A549 (cell line): ENCODE data around the gene FBRSL1. TPM values are rescaled to one million over a fixed set of nuclear protein-coding genes. Genes with fewer than 3 reads are reported as not detected.

ENCODE experiments used
- ATAC-seq, 2 experiments: fragments of 200-7000 bp in 1 of 2; fragments of >200 bp in 1 of 2; cut with Nextera tagmentation in 1 of 2; cut with Tn5 transposase in 1 of 2; 3 replicates each; pipeline versions ENCODE4 v1.8.0 to v1.9.1; 2018 to 2020; ENCODE audit warnings: mild to moderate bottlenecking in 1 of 2, moderate library complexity in 1 of 2
- CTCF ChIA-PET: fragments of 300-600 bp; sonication (Branson Sonifier 250); formaldehyde crosslinking; extraction: SDS; loops from one replicate; lab custom pipeline; 2021; ENCODE audit warnings: antibody characterized with exemption, inconsistent platforms; lab: Yijun Ruan, JAX
- POLR2A ChIA-PET: fragments of 350-600 bp; formaldehyde crosslinking; extraction: SDS; loops from one replicate; lab custom pipeline; 2021; ENCODE audit warnings: antibody characterized with exemption, inconsistent platforms; lab: Yijun Ruan, JAX
- DNase-seq, 2 experiments: peaks; one replicate each; pipeline versions ENCODE4 v3.0.0 to v3.0.0-alpha.2; 2011 to 2016; ENCODE audit warnings: low read depth in 1 of 2, low spot score in 1 of 2
- FAIRE-seq: peaks from 2 replicates; lab custom pipeline; 2011; peaks lifted over from hg19 to GRCh38; lab: Jason Lieb, UNC
- H3K27ac ChIP-seq, 2 experiments: fragments of >200 bp; sonication (Bioruptor Twin); formaldehyde crosslinking; 3 replicates each; pipeline ENCODE4 v1.5.1; 2016 to 2017
- H3K4me1 ChIP-seq: fragments of >200 bp; sonication (Bioruptor Twin); formaldehyde crosslinking; 3 replicates; pipeline ENCODE4 v1.6.1; 2016
- H3K4me2 ChIP-seq: fragments of >200 bp; sonication (Bioruptor Twin); formaldehyde crosslinking; 3 replicates; pipeline ENCODE4 v1.6.1; 2016
- H3K4me3 ChIP-seq: fragments of >200 bp; sonication (Bioruptor Twin); formaldehyde crosslinking; 3 replicates; pipeline ENCODE4 v1.5.1; 2016
- H3K9me3 ChIP-seq: fragments of >200 bp; sonication (Bioruptor Twin); formaldehyde crosslinking; 3 replicates; pipeline ENCODE4 v1.6.1; 2016
- CBX2 ChIP-seq: fragments of 200-600 bp; sonication (generic); IDR thresholded peaks from 2 replicates; pipeline ENCODE4 v1.6.1; 2016; ENCODE audit warnings: low read depth, mild to moderate bottlenecking, borderline replicate concordance
- CHD2 ChIP-seq: fragments of 150-350 bp; IDR thresholded peaks from 2 replicates; pipeline ENCODE4 v1.6.1; 2014; ENCODE audit warnings: low read length; ENCODE audit not compliant: partially characterized antibody
- CHD4 ChIP-seq: fragments of 200-600 bp; sonication (generic); IDR thresholded peaks from 2 replicates; pipeline ENCODE4 v1.6.1; 2016; ENCODE audit warnings: antibody characterized with exemption, mild to moderate bottlenecking, borderline replicate concordance
- EP300 ChIP-seq, 2 experiments: fragments of >200 bp; sonication (Bioruptor Twin); formaldehyde crosslinking; IDR thresholded peaks; 2 replicates in 1 of 2; 3 replicates in 1 of 2; pipeline ENCODE4 v1.6.1; 2016 to 2017
- GATA3 ChIP-seq: IDR thresholded peaks from 2 replicates; pipeline ENCODE4 v1.6.1; 2012; ENCODE audit warnings: borderline replicate concordance
- HDAC2 ChIP-seq: fragments of 200-600 bp; sonication (generic); IDR thresholded peaks from 2 replicates; pipeline ENCODE4 v1.6.1; 2016
- HOXB5 ChIP-seq: fragments of 250-450 bp; sonication (Bioruptor Pico); IDR thresholded peaks from 2 replicates; pipeline ENCODE4 v1.5.0; 2020; ENCODE audit warnings: mild to moderate bottlenecking, moderate library complexity
- JUN ChIP-seq, 2 experiments: fragments of >200 bp; sonication (Bioruptor Twin); formaldehyde crosslinking; IDR thresholded peaks; 2 replicates in 1 of 2; 3 replicates in 1 of 2; pipeline ENCODE4 v1.6.1; 2016 to 2017
- JUNB ChIP-seq: fragments of >200 bp; sonication (Bioruptor Twin); formaldehyde crosslinking; IDR thresholded peaks from 2 replicates; pipeline ENCODE4 v1.6.1; 2016
- MAX ChIP-seq: IDR thresholded peaks from 2 replicates; pipeline ENCODE4 v1.6.1; 2012
- MYC ChIP-seq: IDR thresholded peaks from 2 replicates; pipeline ENCODE4 v1.6.1; 2012; ENCODE audit warnings: mild to moderate bottlenecking, inconsistent platforms, low read length, improper control_type of control experiment, borderline replicate concordance
- NPAS2 ChIP-seq: fragments of 250-450 bp; sonication (Bioruptor Pico); IDR thresholded peaks from 2 replicates; pipeline ENCODE4 v1.8.0; 2022; ENCODE audit warnings: mild to moderate bottlenecking, moderate library complexity, borderline replicate concordance
- NR3C1 ChIP-seq: fragments of >200 bp; sonication (Bioruptor Twin); formaldehyde crosslinking; IDR thresholded peaks from 3 replicates; pipeline ENCODE4 v1.6.1; 2017
- RAD21 ChIP-seq, 2 experiments: fragments of >200 bp in 1 of 2; sonication (Bioruptor Twin) in 1 of 2; formaldehyde crosslinking in 1 of 2; IDR thresholded peaks in 1 of 2; conservative IDR thresholded peaks in 1 of 2; 2 replicates in 1 of 2; 3 replicates in 1 of 2; pipeline ENCODE4 v1.6.1; 2012 to 2018; ENCODE audit warnings: inconsistent platforms in 1 of 2
- RARB ChIP-seq: fragments of 250-450 bp; sonication (Bioruptor Pico); IDR thresholded peaks from 2 replicates; pipeline ENCODE4 v1.8.0; 2021; ENCODE audit warnings: mild to moderate bottlenecking, moderate library complexity
- RCOR1 ChIP-seq: fragments of 150-350 bp; IDR thresholded peaks from 2 replicates; pipeline ENCODE4 v1.6.1; 2014; ENCODE audit warnings: antibody characterized with exemption, low read length, low read depth
- SREBF2 ChIP-seq: fragments of 450-650 bp; IDR thresholded peaks from 2 replicates; pipeline ENCODE4 v1.6.1; 2014; ENCODE audit warnings: mild to moderate bottlenecking, moderate library complexity
- TFCP2L1 ChIP-seq: fragments of 250-450 bp; sonication (Bioruptor Pico); IDR thresholded peaks from 2 replicates; pipeline ENCODE4 v1.5.0; 2021; ENCODE audit warnings: mild to moderate bottlenecking
- TP53 ChIP-seq: fragments of 250-450 bp; sonication (Bioruptor Pico); IDR thresholded peaks from 2 replicates; pipeline ENCODE4 v1.5.0; 2021; ENCODE audit warnings: mild to moderate bottlenecking, moderate library complexity
- ZFP36 ChIP-seq: fragments of 450-650 bp; IDR thresholded peaks from 2 replicates; pipeline ENCODE4 v1.6.1; 2014; ENCODE audit warnings: borderline replicate concordance; ENCODE audit not compliant: partially characterized antibody
- WGBS: methylation state at CpG from one replicate; pipeline ENCODE4 v1.1.6; 2017; ENCODE audit errors: missing lambda C conversion rate; 5-methylcytosine and 5-hydroxymethylcytosine counted together
- polyA plus RNA-seq, 4 experiments: library from polyadenylated mRNA; depleted of rRNA in 3 of 4; stranded (reverse); fragments of >200 nt; fragmentation: RNase III in 1 of 4; extraction: RNeasy Plus Mini Kit Qiagen cat#74134 plus additional on column Dnase treatment in 1 of 4; gene quantifications; 2 replicates in 3 of 4; 3 replicates in 1 of 4; pipeline ENCODE4 v1.2.3, GENCODE V29; 2011 to 2017
- TF ChIP-seq, protein P1 (sequence below): fragments of >200 bp; sonication (Bioruptor Twin); formaldehyde crosslinking; IDR thresholded peaks from 3 replicates; pipeline ENCODE4 v1.5.1; 2016
- TF ChIP-seq, protein P2 (sequence below): fragments of 250-450 bp; sonication (Bioruptor Pico); IDR thresholded peaks from 2 replicates; pipeline ENCODE4 v1.5.0; 2021; ENCODE audit warnings: mild to moderate bottlenecking, moderate library complexity, borderline replicate concordance

FBRSL1 gene
- polyA plus RNA-seq, 2 of the 4 experiments (the other 2 are of a cell fraction): 3.0 to 32.8 TPM

DNA sequence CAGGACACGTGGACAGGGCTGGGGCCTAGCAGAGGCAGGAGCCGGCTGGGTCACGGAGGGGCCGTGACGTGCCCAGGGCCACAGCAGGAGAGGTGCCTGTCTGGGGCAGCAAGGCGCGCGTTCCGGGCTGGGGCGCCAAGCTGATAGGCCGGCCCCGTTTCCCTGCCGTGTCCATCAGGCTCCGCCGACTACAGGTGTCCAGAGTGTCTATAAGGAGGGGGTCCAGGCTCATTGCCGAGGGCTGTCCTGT is 18.5 kb downstream of the FBRSL1 start:
- ATAC-seq: no peak
- POLR2A ChIA-PET: no interaction called here
- peaks cover 14% of the 10 kb centered on the region for H3K4me1 ChIP-seq
- 95% methylated on average over 14 of the region's 16 CpGs for WGBS
- no peaks in the 10 kb centered on the region for H3K9me3 ChIP-seq
- no peak overlapping the region for H3K4me3 ChIP-seq
- TF ChIP-seq CBX2 (no peak), RARB (CRISPR knock-in tag) (no peak), JUNB (no peak), RCOR1 (no peak), MYC (no peak), ZFP36 (no peak), NPAS2 (CRISPR knock-in tag) (no peak), SREBF2 (no peak), CHD2 (no peak), MAX (no peak), HDAC2 (no peak)
- H3K4me2 ChIP-seq: no peak overlapping the region
- no peak for DNase-seq
- no peak overlapping the region for H3K27ac ChIP-seq
- CTCF ChIA-PET: interaction anchor here (1.4 to 4.6 kb wide), 4 partner anchors 13 to 93 kb away, joined by 3 to 25 read pairs (median 6); no protein-coding TSS in a partner anchor
- FAIRE-seq: no peak

- no peak overlapping the region for H3K4me2 ChIP-seq
- ATAC-seq (no peak), DNase-seq (no peak)
- 97% methylated on average over 36 of the region's 53 CpGs for WGBS
- H3K4me1 ChIP-seq: peaks cover 10% of the 10 kb centered on the region
- no peaks in the 10 kb centered on the region for H3K9me3 ChIP-seq
- no peak overlapping the region for H3K4me3 ChIP-seq
- no peak for TF ChIP-seq GATA3
- TF ChIP-seq HOXB5 (CRISPR knock-in tag): no peak
- no peak for TF ChIP-seq JUN (IDR thresholded peaks at IDR 0.05)
- no peak for TF ChIP-seq TP53
- no peak for TF ChIP-seq MYC
- no peak for TF ChIP-seq RAD21 (conservative IDR thresholded peaks at IDR 0.05 in 1 of 2, IDR thresholded peaks at IDR 0.05 in 1 of 2)
- no peak for TF ChIP-seq CHD4
- TF ChIP-seq ZFP36: no peak
- no peak for TF ChIP-seq EP300 (IDR thresholded peaks at IDR 0.05)
- no peak for TF ChIP-seq NR3C1
- TF ChIP-seq TFCP2L1 (CRISPR knock-in tag): no peak
- TF ChIP-seq, protein P1, sequence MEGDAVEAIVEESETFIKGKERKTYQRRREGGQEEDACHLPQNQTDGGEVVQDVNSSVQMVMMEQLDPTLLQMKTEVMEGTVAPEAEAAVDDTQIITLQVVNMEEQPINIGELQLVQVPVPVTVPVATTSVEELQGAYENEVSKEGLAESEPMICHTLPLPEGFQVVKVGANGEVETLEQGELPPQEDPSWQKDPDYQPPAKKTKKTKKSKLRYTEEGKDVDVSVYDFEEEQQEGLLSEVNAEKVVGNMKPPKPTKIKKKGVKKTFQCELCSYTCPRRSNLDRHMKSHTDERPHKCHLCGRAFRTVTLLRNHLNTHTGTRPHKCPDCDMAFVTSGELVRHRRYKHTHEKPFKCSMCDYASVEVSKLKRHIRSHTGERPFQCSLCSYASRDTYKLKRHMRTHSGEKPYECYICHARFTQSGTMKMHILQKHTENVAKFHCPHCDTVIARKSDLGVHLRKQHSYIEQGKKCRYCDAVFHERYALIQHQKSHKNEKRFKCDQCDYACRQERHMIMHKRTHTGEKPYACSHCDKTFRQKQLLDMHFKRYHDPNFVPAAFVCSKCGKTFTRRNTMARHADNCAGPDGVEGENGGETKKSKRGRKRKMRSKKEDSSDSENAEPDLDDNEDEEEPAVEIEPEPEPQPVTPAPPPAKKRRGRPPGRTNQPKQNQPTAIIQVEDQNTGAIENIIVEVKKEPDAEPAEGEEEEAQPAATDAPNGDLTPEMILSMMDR: no peak
- TF ChIP-seq, protein P2, sequence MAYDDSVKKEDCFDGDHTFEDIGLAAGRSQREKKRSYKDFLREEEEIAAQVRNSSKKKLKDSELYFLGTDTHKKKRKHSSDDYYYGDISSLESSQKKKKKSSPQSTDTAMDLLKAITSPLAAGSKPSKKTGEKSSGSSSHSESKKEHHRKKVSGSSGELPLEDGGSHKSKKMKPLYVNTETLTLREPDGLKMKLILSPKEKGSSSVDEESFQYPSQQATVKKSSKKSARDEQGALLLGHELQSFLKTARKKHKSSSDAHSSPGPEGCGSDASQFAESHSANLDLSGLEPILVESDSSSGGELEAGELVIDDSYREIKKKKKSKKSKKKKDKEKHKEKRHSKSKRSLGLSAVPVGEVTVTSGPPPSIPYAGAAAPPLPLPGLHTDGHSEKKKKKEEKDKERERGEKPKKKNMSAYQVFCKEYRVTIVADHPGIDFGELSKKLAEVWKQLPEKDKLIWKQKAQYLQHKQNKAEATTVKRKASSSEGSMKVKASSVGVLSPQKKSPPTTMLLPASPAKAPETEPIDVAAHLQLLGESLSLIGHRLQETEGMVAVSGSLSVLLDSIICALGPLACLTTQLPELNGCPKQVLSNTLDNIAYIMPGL: no peak
- TF ChIP-seq, all 56 proteins: peak for 0
- ChIA-PET CTCF (interaction anchor here (1.4 to 4.6 kb wide), 3 partner anchors 12 to 93 kb away, joined by 3 to 25 read pairs (median 4); no protein-coding TSS in a partner anchor), POLR2A (no interaction called here)
- no peak for FAIRE-seq
- no peak overlapping the region for H3K27ac ChIP-seq
Measured at GRCh38 chr12:132508860-132509732, 19.1 kb downstream of the FBRSL1 start.
